OCI-LY7 (cell line): ENCODE measurements around the gene EVC.

ENCODE experiments used
- CTCF ChIP-seq: fragments of 200-600 bp; sonication (generic); conservative IDR thresholded peaks from 2 replicates; pipeline ENCODE4 v1.5.1; 2014; ENCODE audit warnings: mild to moderate bottlenecking, antibody characterized with exemption, low read length, moderate library complexity, mixed read lengths
- EZH2phosphoT487 ChIP-seq: fragments of 200-600 bp; sonication (generic); IDR thresholded peaks from 2 replicates; pipeline ENCODE4 v1.6.1; 2018; ENCODE audit warnings: low read depth, borderline replicate concordance, mild to moderate bottlenecking, mixed run types, antibody characterized with exemption, low read length, moderate library complexity, mixed read lengths

GRCh38 chr4:5700459-5700858, 10.5 kb upstream of the EVC start:
- TF ChIP-seq CTCF (no peak), EZH2phosphoT487 (no peak)
